Heart left ventricle (tissue), 16 donors: Measurements from ENCODE around the gene LPAR3. TPM values are rescaled to one million over a fixed set of nuclear protein-coding genes. Genes with fewer than 3 reads are reported as not detected.

Source experiments
- ATAC-seq, 4 donors: fragments of 200-7000 bp; cut with Tn5 transposase; one replicate each; pipeline ENCODE4 v1.9.1; 2020 to 2022; ENCODE audit warnings: moderate library complexity in 4 of 4, mild to moderate bottlenecking in 3 of 4, moderate number of reproducible peaks in 1 of 4
- DNase-seq, 5 donors: peaks; one replicate each; pipeline ENCODE4 v3.0.0-alpha.2; 2020
- H3K27ac ChIP-seq, 12 donors: fragments of 200-600 bp; sonication (generic) in 4 of 12; one replicate each; pipeline versions ENCODE4 v1.5.0 to v1.8.0; 2016 to 2022; ENCODE audit warnings: mild to moderate bottlenecking in 2 of 12
- H3K27me3 ChIP-seq, 9 donors: fragments of 200-600 bp; sonication (generic) in 2 of 9; one replicate each; pipeline versions ENCODE4 v1.5.1 to v1.8.0; 2016 to 2022; ENCODE audit warnings: mild to moderate bottlenecking in 3 of 9
- H3K36me3 ChIP-seq, 9 donors: fragments of 200-600 bp; sonication (generic) in 2 of 9; one replicate each; pipeline versions ENCODE4 v1.5.0 to v1.8.0; 2018 to 2022; ENCODE audit warnings: mild to moderate bottlenecking in 2 of 9
- H3K4me1 ChIP-seq, 12 donors: fragments of 200-600 bp; sonication (generic) in 4 of 12; one replicate each; pipeline versions ENCODE4 v1.5.0 to v1.8.0; 2016 to 2022; ENCODE audit warnings: mild to moderate bottlenecking in 3 of 12
- H3K4me3 ChIP-seq, 12 donors: fragments of 200-600 bp; sonication (generic) in 4 of 12; one replicate each; pipeline versions ENCODE4 v1.5.0 to v1.8.0; 2017 to 2022; ENCODE audit warnings: mild to moderate bottlenecking in 9 of 12, moderate library complexity in 4 of 12
- H3K9me3 ChIP-seq, 12 donors: fragments of 200-600 bp; sonication (generic) in 4 of 12; one replicate each; pipeline versions ENCODE4 v1.5.0 to v1.8.0; 2016 to 2022; ENCODE audit warnings: mild to moderate bottlenecking in 1 of 12
- POLR2A ChIP-seq, 2 donors: fragments of 450-650 bp; IDR thresholded peaks; one replicate each; pipeline ENCODE4 v1.6.1; 2017; ENCODE audit warnings: antibody characterized with exemption in 2 of 2, mild to moderate bottlenecking in 2 of 2, moderate library complexity in 2 of 2
- WGBS, 4 donors: extraction: QIAGEN DNeasy Blood & Tissue Kit in 2 of 4; methylation state at CpG; one replicate each; pipeline versions ENCODE4 v1.1.5 to v1.1.7; 2013 to 2018; 5-methylcytosine and 5-hydroxymethylcytosine counted together
- intact Hi-C, 10 donors: fragments of 100-400 bp; cut with DNase I; formaldehyde crosslinking; loops; one replicate each; pipeline versions ENCODE4 v1.11.1 to v1.14.2; 2022
- polyA plus RNA-seq, 2 donors: library from polyadenylated mRNA; stranded (reverse); fragments of 200-250 nt; gene quantifications; one replicate each; pipeline ENCODE4 v1.2.3, GENCODE V29; 2013
- total RNA-seq, 9 donors: library from RNA; depleted of rRNA in 2 of 9; stranded (reverse); fragments of >200 nt in 2 of 9; fragmentation: NEBNext Ultra II Directional in 3 of 9; extraction: Animal tissue kit (Norgen Biotek cat#: 25700) in 3 of 9; gene quantifications; one replicate each; pipeline versions ENCODE4 v1.1.0 to v1.2.4, GENCODE V29; 2016 to 2023
- TF ChIP-seq, protein P1 (sequence below), 12 donors: fragments of 200-600 bp; sonication (generic) in 4 of 12; IDR thresholded peaks; one replicate each; pipeline versions ENCODE4 v1.5.0 to v1.8.0; 2018 to 2022; ENCODE audit warnings: antibody characterized with exemption in 12 of 12, mild to moderate bottlenecking in 5 of 12
- donor health status: ischemic (EF 13 %, LVEDD 7.1; RV severe dilation, severe dysfunction).
- donor health status: healthy with polysubstance abuse.
- donor health status: DM: no; HTN: yes; CAD: no.
- donor health status: DM: no; HTN: no; CAD: no.
- donor health status: ischemic (EF 25% LVEDD 6.9; RV normal size, moderate dysfunction).
- donor health status: ischemic (EF 25% LVEDD 5.7; RV mildly dilated, moderate dysfunction).
- donor health status: healthy.
- donor health status: DM: yes; HTN: yes; CAD: no.
- donor health status: ischemic (EF 35%, LVEDD 5.7; RV mildly dilated, moderate dysfunction).
- donor health status: nonischemic (EF 11% LVEDD 7.7; RV severe dilation, severe dysfunction).
- donor health status: DM: yes; HTN: yes; CAD: no.
- donor health status: PGD.
- donor health status: ischemic (EF 29% LVEDD 5.4; RV normal size, mild dysfunction).
- donor health status: nonischemic (EF 23%, LVEDD 6.1; RV moderate dilation, normal function).

Gene LPAR3
- total and polyA plus RNA-seq, 11 donors = 5.9 to 25.0 (median 11.5) TPM

DNA sequence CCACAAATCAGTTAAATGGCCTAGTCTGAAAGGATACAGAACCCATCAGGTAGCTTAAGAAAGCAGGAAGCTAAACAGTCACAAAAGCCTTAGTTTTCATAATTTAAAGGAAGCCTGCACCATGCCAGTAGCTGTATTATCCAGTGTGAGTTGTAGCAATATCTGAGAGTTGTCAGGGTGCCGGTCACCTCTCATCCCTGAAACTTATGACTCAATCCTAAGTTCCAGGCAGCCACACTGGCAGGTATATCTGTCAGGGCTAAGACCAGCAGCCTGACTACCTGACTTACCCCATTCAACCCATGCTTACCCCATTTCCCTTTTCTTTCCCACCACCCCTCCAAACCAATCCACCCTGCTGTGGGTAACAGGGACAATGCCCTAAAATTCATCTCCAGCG lies 37.8 kb upstream of the LPAR3 start:
- TF ChIP-seq, protein P1, sequence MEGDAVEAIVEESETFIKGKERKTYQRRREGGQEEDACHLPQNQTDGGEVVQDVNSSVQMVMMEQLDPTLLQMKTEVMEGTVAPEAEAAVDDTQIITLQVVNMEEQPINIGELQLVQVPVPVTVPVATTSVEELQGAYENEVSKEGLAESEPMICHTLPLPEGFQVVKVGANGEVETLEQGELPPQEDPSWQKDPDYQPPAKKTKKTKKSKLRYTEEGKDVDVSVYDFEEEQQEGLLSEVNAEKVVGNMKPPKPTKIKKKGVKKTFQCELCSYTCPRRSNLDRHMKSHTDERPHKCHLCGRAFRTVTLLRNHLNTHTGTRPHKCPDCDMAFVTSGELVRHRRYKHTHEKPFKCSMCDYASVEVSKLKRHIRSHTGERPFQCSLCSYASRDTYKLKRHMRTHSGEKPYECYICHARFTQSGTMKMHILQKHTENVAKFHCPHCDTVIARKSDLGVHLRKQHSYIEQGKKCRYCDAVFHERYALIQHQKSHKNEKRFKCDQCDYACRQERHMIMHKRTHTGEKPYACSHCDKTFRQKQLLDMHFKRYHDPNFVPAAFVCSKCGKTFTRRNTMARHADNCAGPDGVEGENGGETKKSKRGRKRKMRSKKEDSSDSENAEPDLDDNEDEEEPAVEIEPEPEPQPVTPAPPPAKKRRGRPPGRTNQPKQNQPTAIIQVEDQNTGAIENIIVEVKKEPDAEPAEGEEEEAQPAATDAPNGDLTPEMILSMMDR (IDR thresholded peaks at IDR 0.05) = no peak
- Histone ChIP-seq H3K27me3 (peaks cover 0 to 6% (median 0%) of the 10 kb centered on the region in 9 donors), H3K36me3 (no peaks in the 10 kb centered on the region), H3K9me3 (no peaks in the 10 kb centered on the region), H3K4me1 (no peaks in the 10 kb centered on the region), H3K27ac (no peak overlapping the region), H3K4me3 (no peak overlapping the region)
- 85 to 89% (median 88%) methylated on average over 2 of the region's 2 CpGs for WGBS, 4 donors
- DNase-seq (no peak), ATAC-seq (no peak)
- intact Hi-C loops = loop anchor here in 8 of 10 donors (5.0 to 10.0 kb wide), 8 partner anchors 146 to 1026 kb away; no protein-coding TSS in a partner anchor

DNA sequence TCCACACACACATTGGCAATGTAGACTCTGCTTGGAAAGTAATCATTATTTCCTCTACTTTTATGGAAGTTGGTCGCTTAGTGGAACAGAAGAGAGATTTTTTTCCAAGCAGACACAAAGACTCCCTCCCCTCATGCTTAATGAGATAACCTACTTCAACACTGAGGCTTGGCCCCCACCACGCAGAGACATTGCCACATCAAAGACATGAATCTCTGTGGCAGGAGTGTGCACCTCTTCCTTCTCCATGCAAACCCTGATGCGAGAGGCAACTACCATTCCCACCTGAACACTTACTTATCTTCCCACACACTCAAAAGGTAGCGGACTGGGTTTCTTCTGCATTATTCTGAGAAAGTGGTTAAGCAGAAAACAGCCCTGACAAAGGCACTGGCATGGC lies 37.3 kb upstream of the LPAR3 start:
- WGBS, 4 donors = 83 to 90% (median 89%) methylated on average over 4 of the region's 4 CpGs
- peaks cover 0 to 6% (median 0%) of the 10 kb centered on the region in 9 donors for H3K27me3 ChIP-seq
- H3K36me3 ChIP-seq = no peaks in the 10 kb centered on the region
- H3K9me3 ChIP-seq = no peaks in the 10 kb centered on the region
- ATAC-seq (no peak), DNase-seq (no peak)
- intact Hi-C loops = loop anchor here in 8 of 10 donors (5.0 to 10.0 kb wide), 8 partner anchors 146 to 1026 kb away; no protein-coding TSS in a partner anchor
- H3K27ac ChIP-seq = no peak overlapping the region
- H3K4me3 ChIP-seq = no peak overlapping the region
- no peaks in the 10 kb centered on the region for H3K4me1 ChIP-seq
- TF ChIP-seq, protein P1 (IDR thresholded peaks at IDR 0.05) = no peak
- TF ChIP-seq POLR2A (IDR thresholded peaks at IDR 0.05) = no peak

DNA sequence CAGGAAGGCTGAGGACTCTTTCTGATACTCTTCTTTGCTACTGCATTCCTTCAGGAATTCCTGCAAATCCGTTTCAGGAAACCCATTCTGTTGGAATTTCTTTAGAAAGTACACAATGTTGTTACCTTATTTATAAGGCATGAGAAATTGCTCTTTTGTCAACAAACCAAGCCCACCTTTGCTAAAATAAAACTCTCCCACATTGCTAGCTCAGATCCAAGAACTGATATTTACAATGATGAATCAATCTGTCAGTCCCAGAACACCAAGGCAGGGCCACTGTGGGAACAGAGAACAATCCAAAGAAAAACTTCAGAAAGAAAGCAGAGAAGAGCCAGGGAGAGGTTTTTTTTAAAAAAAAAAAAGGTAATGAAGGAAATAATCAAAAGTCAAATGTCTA lies 36.6 kb upstream of the LPAR3 start:
- no peaks in the 10 kb centered on the region for H3K36me3 ChIP-seq
- ATAC-seq = no peak
- TF ChIP-seq POLR2A (IDR thresholded peaks at IDR 0.05) = no peak
- TF ChIP-seq, protein P1 (IDR thresholded peaks at IDR 0.05) = no peak

GRCh38 chr1:84928979-84929378 lies 36.0 kb upstream of the LPAR3 start:
- no peak overlapping the region for H3K27ac ChIP-seq
- no peaks in the 10 kb centered on the region for H3K4me1 ChIP-seq
- peaks cover 0 to 6% (median 0%) of the 10 kb centered on the region in 9 donors for H3K27me3 ChIP-seq
- H3K9me3 ChIP-seq = no peaks in the 10 kb centered on the region
- intact Hi-C loops = no loop called here
- no peak for DNase-seq
- TF ChIP-seq POLR2A (IDR thresholded peaks at IDR 0.05) = no peak
- TF ChIP-seq, protein P1 (IDR thresholded peaks at IDR 0.05) = no peak
- ATAC-seq = no peak
- H3K36me3 ChIP-seq = no peaks in the 10 kb centered on the region
- WGBS, 4 donors = 62 to 85% (median 75%) methylated on average over 4 of the region's 4 CpGs
- no peak overlapping the region for H3K4me3 ChIP-seq

More for the DNA sequence above, 36.6 kb upstream of the LPAR3 start:
- H3K4me1 ChIP-seq = no peaks in the 10 kb centered on the region
- no peaks in the 10 kb centered on the region for H3K9me3 ChIP-seq
- DNase-seq = no peak
- H3K4me3 ChIP-seq = no peak overlapping the region
- intact Hi-C loops = no loop called here
- H3K27me3 ChIP-seq = peaks cover 0 to 6% (median 0%) of the 10 kb centered on the region in 9 donors
- WGBS, 4 donors = 48 to 68% (median 54%) methylated on average over 1 of the region's 1 CpG
- H3K27ac ChIP-seq = no peak overlapping the region
